DOHH2 (cell line): ENCODE results near the gene GSTT2B.

ENCODE experiments used
- H3F3A ChIP-seq: fragments of 200-600 bp; sonication (generic), shearing (Covaris generic); 2 replicates; pipeline ENCODE4 v1.6.0; 2016; ENCODE audit warnings: antibody characterized with exemption, mild to moderate bottlenecking; ENCODE audit not compliant: control insufficient read depth, insufficient read depth
- H3K27ac ChIP-seq: fragments of 200-600 bp; sonication (generic); 2 replicates; pipeline ENCODE4 v1.5.1; 2014; ENCODE audit warnings: low read depth, mild to moderate bottlenecking, low read length, moderate library complexity
- H3K27me3 ChIP-seq: fragments of 200-600 bp; sonication (generic); 2 replicates; pipeline ENCODE4 v1.6.1; 2014; ENCODE audit warnings: mild to moderate bottlenecking, low read length, mixed read lengths; ENCODE audit not compliant: control insufficient read depth
- H3K36me3 ChIP-seq: fragments of 200-600 bp; sonication (generic); 2 replicates; pipeline ENCODE4 v1.6.1; 2014; ENCODE audit warnings: mild to moderate bottlenecking, low read length, moderate library complexity, mixed read lengths; ENCODE audit not compliant: control insufficient read depth
- H3K4me1 ChIP-seq: fragments of 200-600 bp; sonication (generic); 2 replicates; pipeline ENCODE4 v1.6.1; 2014; ENCODE audit warnings: mild to moderate bottlenecking, low read length, mixed read lengths; ENCODE audit not compliant: control insufficient read depth
- H3K4me2 ChIP-seq: fragments of 200-600 bp; sonication (generic); 2 replicates; pipeline ENCODE4 v1.6.0; 2014; ENCODE audit warnings: mild to moderate bottlenecking, low read length, moderate library complexity
- H3K4me3 ChIP-seq: fragments of 200-600 bp; sonication (generic); 2 replicates; pipeline ENCODE4 v1.5.1; 2014; ENCODE audit warnings: mild to moderate bottlenecking, low read length, mixed read lengths
- H3K79me2 ChIP-seq: fragments of 200-600 bp; sonication (generic); 2 replicates; pipeline ENCODE4 v1.6.1; 2014; ENCODE audit warnings: mild to moderate bottlenecking, low read length, mixed read lengths; ENCODE audit not compliant: control insufficient read depth
- H3K9me2 ChIP-seq: fragments of 200-600 bp; sonication (generic); replicated peaks from 2 replicates; pipeline ENCODE4 v1.6.1; 2014; ENCODE audit warnings: mild to moderate bottlenecking, low read length, mixed read lengths; ENCODE audit not compliant: control insufficient read depth
- H3K9me3 ChIP-seq: fragments of 200-600 bp; sonication (generic); 2 replicates; pipeline ENCODE4 v1.6.1; 2014; ENCODE audit warnings: antibody characterized with exemption, low read length, mixed read lengths; ENCODE audit not compliant: control insufficient read depth, insufficient read depth
- H4K20me1 ChIP-seq: fragments of 200-600 bp; sonication (generic); 2 replicates; pipeline ENCODE4 v1.6.0; 2014; ENCODE audit warnings: low read depth, mild to moderate bottlenecking, antibody characterized with exemption, low read length, moderate library complexity; ENCODE audit not compliant: control insufficient read depth, insufficient read depth
- EZH2phosphoT487 ChIP-seq: fragments of 200-600 bp; sonication (generic); IDR thresholded peaks from 2 replicates; pipeline ENCODE4 v1.6.1; 2017; ENCODE audit warnings: borderline replicate concordance, mild to moderate bottlenecking, antibody characterized with exemption, low read length, moderate library complexity, mixed read lengths
- TF ChIP-seq, protein P1 (sequence below): fragments of 200-600 bp; sonication (generic); IDR thresholded peaks from one replicate; pipeline ENCODE4 v1.5.1; 2014; ENCODE audit warnings: antibody characterized with exemption, mild to moderate bottlenecking, low read depth, low read length; ENCODE audit not compliant: poor library complexity, severe bottlenecking

Gene GSTT2B

GRCh38 chr22:24006207-24006913 is 45.4 kb upstream of the GSTT2B start:
- H3F3A ChIP-seq, result no peaks in the 10 kb centered on the region
- TF ChIP-seq, protein P1, sequence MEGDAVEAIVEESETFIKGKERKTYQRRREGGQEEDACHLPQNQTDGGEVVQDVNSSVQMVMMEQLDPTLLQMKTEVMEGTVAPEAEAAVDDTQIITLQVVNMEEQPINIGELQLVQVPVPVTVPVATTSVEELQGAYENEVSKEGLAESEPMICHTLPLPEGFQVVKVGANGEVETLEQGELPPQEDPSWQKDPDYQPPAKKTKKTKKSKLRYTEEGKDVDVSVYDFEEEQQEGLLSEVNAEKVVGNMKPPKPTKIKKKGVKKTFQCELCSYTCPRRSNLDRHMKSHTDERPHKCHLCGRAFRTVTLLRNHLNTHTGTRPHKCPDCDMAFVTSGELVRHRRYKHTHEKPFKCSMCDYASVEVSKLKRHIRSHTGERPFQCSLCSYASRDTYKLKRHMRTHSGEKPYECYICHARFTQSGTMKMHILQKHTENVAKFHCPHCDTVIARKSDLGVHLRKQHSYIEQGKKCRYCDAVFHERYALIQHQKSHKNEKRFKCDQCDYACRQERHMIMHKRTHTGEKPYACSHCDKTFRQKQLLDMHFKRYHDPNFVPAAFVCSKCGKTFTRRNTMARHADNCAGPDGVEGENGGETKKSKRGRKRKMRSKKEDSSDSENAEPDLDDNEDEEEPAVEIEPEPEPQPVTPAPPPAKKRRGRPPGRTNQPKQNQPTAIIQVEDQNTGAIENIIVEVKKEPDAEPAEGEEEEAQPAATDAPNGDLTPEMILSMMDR, result no peak
- TF ChIP-seq EZH2phosphoT487, result no peak
- H3K4me3 ChIP-seq, result no peak overlapping the region
- no peak overlapping the region for H3K4me2 ChIP-seq
- H3K9me3 ChIP-seq, result peaks cover 6% of the 10 kb centered on the region; the same call in 1 of the 2 replicates
- no peaks in the 10 kb centered on the region for H3K9me2 ChIP-seq
- H3K36me3 ChIP-seq, result no peaks in the 10 kb centered on the region
- H3K27me3 ChIP-seq, result 0 out of 2 replicates have a peak, but pooled peaks cover 3% of the 10 kb centered on the region
- peaks cover 1% of the 10 kb centered on the region for H3K79me2 ChIP-seq
- H4K20me1 ChIP-seq, result no peaks in the 10 kb centered on the region
- H3K27ac ChIP-seq, result no peak overlapping the region
- H3K4me1 ChIP-seq, result no peaks in the 10 kb centered on the region

- Histone ChIP-seq H3K9me3 (peaks cover 6% of the 10 kb centered on the region; the same call in 1 of the 2 replicates), H3K27ac (no peak within 1 kb of the TSS), H3K4me2 (no peak within 1 kb of the TSS), H3F3A (no peaks in the 10 kb centered on the region), H3K4me1 (no peaks in the 10 kb centered on the region), H4K20me1 (no peaks in the 10 kb centered on the region), H3K9me2 (no peaks in the 10 kb centered on the region), H3K79me2 (no peaks in the 10 kb centered on the region), H3K27me3 (0 out of 2 replicates have a peak, but pooled peaks cover 3% of the 10 kb centered on the region), H3K4me3 (no peak within 1 kb of the TSS), H3K36me3 (no peaks in the 10 kb centered on the region)
- no peak for TF ChIP-seq EZH2phosphoT487
- TF ChIP-seq, protein P1, result no peak
Measured at GRCh38 chr22:24005201-24005600, 44.2 kb upstream of the GSTT2B start, which contains the start of gene GSTT4. TSS of gene GSTT4 (minus strand) at chr22:24005453. CDS start at chr22:24005356, 97 bp downstream.

DNA sequence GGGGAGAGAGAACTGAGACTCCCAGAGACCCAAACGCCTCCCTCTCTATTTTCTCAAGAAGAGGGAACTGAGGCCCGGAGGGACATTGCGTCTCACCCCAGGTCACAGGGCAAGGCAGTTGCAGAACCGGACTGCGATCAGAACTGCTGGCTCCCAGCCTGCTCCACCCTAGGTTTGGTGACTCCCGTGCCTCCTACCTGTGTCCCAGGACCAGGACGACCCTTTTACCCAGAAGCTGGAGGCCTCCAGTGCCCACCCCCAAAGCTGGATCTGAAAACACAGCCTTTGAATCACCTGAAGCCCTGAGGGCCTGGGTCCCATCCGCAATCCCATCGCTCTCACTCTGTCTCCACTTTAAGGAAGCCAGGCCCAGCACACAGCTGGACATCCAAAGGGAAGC is 42.9 kb upstream of the GSTT2B start:
- H3K9me3 ChIP-seq, result no peaks in the 10 kb centered on the region
- no peak overlapping the region for H3K4me2 ChIP-seq
- H3K27me3 ChIP-seq, result 0 out of 2 replicates have a peak, but pooled peaks cover 3% of the 10 kb centered on the region
- no peak overlapping the region for H3K27ac ChIP-seq
- no peaks in the 10 kb centered on the region for H3F3A ChIP-seq
- H3K79me2 ChIP-seq, result no peaks in the 10 kb centered on the region
- H3K9me2 ChIP-seq, result no peaks in the 10 kb centered on the region
- H3K4me1 ChIP-seq, result no peaks in the 10 kb centered on the region
- no peaks in the 10 kb centered on the region for H4K20me1 ChIP-seq
- TF ChIP-seq, protein P1, result no peak
- no peak for TF ChIP-seq EZH2phosphoT487
- no peak overlapping the region for H3K4me3 ChIP-seq
- no peaks in the 10 kb centered on the region for H3K36me3 ChIP-seq
